Uterus (tissue), 4 donors: ENCODE measurements around the gene TRABD2B. TPM values are rescaled to one million over a fixed set of nuclear protein-coding genes. Genes with fewer than 3 reads are reported as not detected.

Experiments
- DNase-seq, 2 donors: peaks; one replicate each; pipeline ENCODE4 v3.0.0-alpha.2; 2019 to 2020
- H3K27ac ChIP-seq, 2 donors: fragments of 200-600 bp; sonication (generic); 1 replicate in 1 of 2; 2 replicates in 1 of 2; pipeline ENCODE4 v1.5.1; 2016 to 2018
- H3K27me3 ChIP-seq, 2 donors: fragments of 200-600 bp; sonication (generic); one replicate each; pipeline ENCODE4 v1.5.1; 2018 to 2019; ENCODE audit warnings: control low read depth in 1 of 2
- H3K36me3 ChIP-seq, 2 donors: fragments of 200-600 bp; sonication (generic); one replicate each; pipeline ENCODE4 v1.5.1; 2019; ENCODE audit warnings: control low read depth in 1 of 2
- H3K4me1 ChIP-seq, 2 donors: fragments of 200-600 bp; sonication (generic); one replicate each; pipeline ENCODE4 v1.5.1; 2018 to 2019; ENCODE audit warnings: control low read depth in 1 of 2
- H3K4me3 ChIP-seq, 2 donors: fragments of 200-600 bp; sonication (generic); 1 replicate in 1 of 2; 2 replicates in 1 of 2; pipeline ENCODE4 v1.5.1; 2018 to 2019; ENCODE audit warnings: mild to moderate bottlenecking in 1 of 2
- H3K9me3 ChIP-seq, 2 donors: fragments of 200-600 bp; sonication (generic); one replicate each; pipeline ENCODE4 v1.5.1; 2019; ENCODE audit warnings: control low read depth in 1 of 2
- POLR2A ChIP-seq, 2 donors: fragments of 450-650 bp; IDR thresholded peaks; one replicate each; pipeline ENCODE4 v1.6.1; 2016; ENCODE audit warnings: antibody characterized with exemption in 2 of 2, mild to moderate bottlenecking in 1 of 2, moderate library complexity in 1 of 2
- intact Hi-C: fragments of 100-400 bp; cut with DNase I; formaldehyde crosslinking; loops from one replicate; pipeline ENCODE4 v1.15.1; 2023; ENCODE audit warnings: low total_unique reads
- total RNA-seq, 4 donors: library from RNA; depleted of rRNA in 3 of 4; stranded (reverse); fragments of >200 nt in 3 of 4; gene quantifications; one replicate each; pipeline versions ENCODE4 v1.1.0 to v1.2.4, GENCODE V29; 2014 to 2023
- TF ChIP-seq, protein P1 (sequence below), 4 experiments: fragments of 200-600 bp in 2 of 4; fragments of 450-650 bp in 2 of 4; sonication (generic) in 2 of 4; IDR thresholded peaks; one replicate each; pipeline ENCODE4 v1.5.1; 2016 to 2019; ENCODE audit warnings: antibody characterized with exemption in 4 of 4, mild to moderate bottlenecking in 2 of 4, moderate library complexity in 1 of 4
- donor health status: DM: yes; HTN: yes; CAD: no.

Gene TRABD2B
- total RNA-seq, 4 donors from 2014 or later, result under 0.01 to 1.6 (median 1.0) TPM

DNA sequence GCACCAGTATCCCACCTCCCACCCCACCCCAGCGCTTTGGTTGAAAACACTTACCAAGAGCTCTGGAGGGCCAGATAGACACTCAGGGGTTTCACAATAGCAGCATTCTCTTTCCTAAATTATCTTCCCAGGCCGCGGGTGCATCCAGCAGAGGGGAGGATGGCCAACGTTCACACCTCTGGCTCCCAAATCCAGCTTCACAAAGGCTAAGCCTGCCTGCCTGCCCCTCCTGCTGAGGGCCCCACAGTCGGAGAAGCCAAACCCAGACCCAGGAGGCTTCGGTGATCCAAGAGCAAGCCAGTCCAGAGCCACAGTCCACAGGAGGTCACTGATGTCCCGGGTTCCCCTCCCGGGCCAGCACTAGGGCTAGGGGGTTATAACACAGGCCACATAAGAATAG lies 231.9 kb downstream of the TRABD2B start:
- DNase-seq, result no peak
- no peak for TF ChIP-seq POLR2A (IDR thresholded peaks at IDR 0.05)
- TF ChIP-seq, protein P1, sequence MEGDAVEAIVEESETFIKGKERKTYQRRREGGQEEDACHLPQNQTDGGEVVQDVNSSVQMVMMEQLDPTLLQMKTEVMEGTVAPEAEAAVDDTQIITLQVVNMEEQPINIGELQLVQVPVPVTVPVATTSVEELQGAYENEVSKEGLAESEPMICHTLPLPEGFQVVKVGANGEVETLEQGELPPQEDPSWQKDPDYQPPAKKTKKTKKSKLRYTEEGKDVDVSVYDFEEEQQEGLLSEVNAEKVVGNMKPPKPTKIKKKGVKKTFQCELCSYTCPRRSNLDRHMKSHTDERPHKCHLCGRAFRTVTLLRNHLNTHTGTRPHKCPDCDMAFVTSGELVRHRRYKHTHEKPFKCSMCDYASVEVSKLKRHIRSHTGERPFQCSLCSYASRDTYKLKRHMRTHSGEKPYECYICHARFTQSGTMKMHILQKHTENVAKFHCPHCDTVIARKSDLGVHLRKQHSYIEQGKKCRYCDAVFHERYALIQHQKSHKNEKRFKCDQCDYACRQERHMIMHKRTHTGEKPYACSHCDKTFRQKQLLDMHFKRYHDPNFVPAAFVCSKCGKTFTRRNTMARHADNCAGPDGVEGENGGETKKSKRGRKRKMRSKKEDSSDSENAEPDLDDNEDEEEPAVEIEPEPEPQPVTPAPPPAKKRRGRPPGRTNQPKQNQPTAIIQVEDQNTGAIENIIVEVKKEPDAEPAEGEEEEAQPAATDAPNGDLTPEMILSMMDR (IDR thresholded peaks at IDR 0.05), result no peak
- Histone ChIP-seq H3K36me3 (no peaks in the 10 kb centered on the region), H3K4me1 (no peaks in the 10 kb centered on the region), H3K27me3 (no peaks in the 10 kb centered on the region), H3K9me3 (no peaks in the 10 kb centered on the region), H3K27ac (no peak overlapping the region), H3K4me3 (no peak overlapping the region)
- intact Hi-C loops, result no loop called here

DNA sequence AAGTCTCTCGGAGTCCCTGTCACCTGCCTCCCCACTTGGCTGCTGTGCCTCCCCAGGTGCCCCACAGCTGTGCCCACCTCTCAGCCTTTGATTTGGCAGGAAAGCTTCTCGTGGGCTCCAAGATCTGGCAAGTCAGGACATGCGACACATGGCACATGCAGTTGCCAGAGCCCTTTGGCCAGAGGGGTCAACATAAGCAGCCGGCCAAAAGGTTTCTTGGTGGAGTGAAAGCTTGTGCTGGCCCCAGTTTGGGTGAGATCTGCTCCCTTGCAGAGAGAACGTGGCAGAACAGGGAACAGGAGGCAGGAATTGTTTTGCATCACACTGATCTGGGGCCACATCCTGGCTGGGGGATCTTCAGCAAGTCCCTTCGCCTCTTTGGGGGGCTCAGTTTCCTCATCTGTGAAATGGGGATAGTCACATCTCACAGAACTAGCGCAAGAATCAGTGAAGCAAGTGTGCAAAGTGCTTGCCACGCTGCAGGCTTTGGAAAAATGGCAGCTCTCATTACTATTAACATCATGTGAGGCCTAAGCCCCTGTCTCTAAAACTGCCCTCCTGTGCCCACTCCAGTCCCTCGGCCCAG lies 232.6 kb downstream of the TRABD2B start:
- intact Hi-C loops, result no loop called here
- Histone ChIP-seq H3K9me3 (no peaks in the 10 kb centered on the region), H3K27ac (no peak overlapping the region), H3K4me1 (no peaks in the 10 kb centered on the region), H3K27me3 (no peaks in the 10 kb centered on the region), H3K36me3 (no peaks in the 10 kb centered on the region), H3K4me3 (no peak overlapping the region)
- no peak for DNase-seq
- TF ChIP-seq POLR2A (IDR thresholded peaks at IDR 0.05), result no peak
- TF ChIP-seq, protein P1 (IDR thresholded peaks at IDR 0.05), result no peak

DNA sequence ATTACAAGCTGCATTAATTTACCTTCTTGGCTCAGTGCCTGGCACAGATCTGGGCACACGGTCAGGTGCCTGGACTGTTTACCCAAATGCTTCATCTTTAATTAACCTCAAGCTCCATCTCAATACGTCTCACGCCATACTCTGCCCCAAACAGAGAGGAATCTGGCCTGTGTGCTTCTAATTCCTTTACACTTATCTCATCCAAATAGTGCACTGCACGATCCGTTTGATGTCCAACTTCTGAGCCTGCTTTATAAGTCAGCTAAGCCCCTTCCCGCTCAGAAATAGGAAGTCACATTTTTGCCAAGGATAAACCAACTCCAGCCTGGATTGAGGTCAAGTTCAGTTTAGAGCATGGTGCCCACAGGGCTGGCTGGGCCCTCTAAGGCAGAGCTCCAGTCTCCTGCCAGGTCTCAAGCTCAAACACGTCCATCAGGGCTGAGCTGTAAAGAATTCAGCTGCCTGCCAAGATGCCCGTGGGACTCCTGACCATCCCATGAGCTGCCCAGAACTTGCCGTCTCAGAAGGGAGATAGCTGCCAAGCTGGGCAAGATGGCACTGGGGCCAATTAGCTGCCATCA lies 233.5 kb downstream of the TRABD2B start:
- Histone ChIP-seq H3K27ac (no peak overlapping the region), H3K27me3 (no peaks in the 10 kb centered on the region), H3K4me3 (no peak overlapping the region), H3K4me1 (no peaks in the 10 kb centered on the region), H3K9me3 (no peaks in the 10 kb centered on the region), H3K36me3 (no peaks in the 10 kb centered on the region)
- intact Hi-C loops, result no loop called here
- TF ChIP-seq, protein P1 (IDR thresholded peaks at IDR 0.05), result no peak
- TF ChIP-seq POLR2A (IDR thresholded peaks at IDR 0.05), result no peak
- no peak for DNase-seq

DNA sequence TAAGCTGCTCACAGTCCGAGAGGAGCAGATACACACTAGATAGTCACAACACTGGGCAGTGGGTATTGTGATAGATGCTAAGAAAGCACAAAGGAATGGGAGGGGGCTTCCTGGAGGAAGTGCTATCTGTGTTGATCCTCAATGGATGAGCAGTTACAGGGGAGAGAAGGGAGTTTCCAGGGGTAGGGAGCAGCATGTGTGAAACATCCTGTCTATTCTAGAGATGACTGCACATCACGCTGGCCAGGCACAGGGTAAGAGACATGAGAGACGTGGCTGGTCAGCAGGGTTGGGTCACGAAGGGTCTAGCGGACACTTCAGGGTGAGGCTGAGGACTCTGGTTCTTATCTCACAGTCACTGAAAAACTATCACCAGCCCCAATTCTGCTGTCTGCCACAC lies 235.2 kb downstream of the TRABD2B start:
- H3K9me3 ChIP-seq, result no peaks in the 10 kb centered on the region
- no peak for TF ChIP-seq POLR2A (IDR thresholded peaks at IDR 0.05)
- TF ChIP-seq, protein P1 (IDR thresholded peaks at IDR 0.05), result no peak
- H3K4me1 ChIP-seq, result no peaks in the 10 kb centered on the region
- no peaks in the 10 kb centered on the region for H3K36me3 ChIP-seq
- H3K27ac ChIP-seq, result no peak overlapping the region
- intact Hi-C loops, result no loop called here
- no peak for DNase-seq
- H3K27me3 ChIP-seq, result no peaks in the 10 kb centered on the region
- H3K4me3 ChIP-seq, result no peak overlapping the region

DNA sequence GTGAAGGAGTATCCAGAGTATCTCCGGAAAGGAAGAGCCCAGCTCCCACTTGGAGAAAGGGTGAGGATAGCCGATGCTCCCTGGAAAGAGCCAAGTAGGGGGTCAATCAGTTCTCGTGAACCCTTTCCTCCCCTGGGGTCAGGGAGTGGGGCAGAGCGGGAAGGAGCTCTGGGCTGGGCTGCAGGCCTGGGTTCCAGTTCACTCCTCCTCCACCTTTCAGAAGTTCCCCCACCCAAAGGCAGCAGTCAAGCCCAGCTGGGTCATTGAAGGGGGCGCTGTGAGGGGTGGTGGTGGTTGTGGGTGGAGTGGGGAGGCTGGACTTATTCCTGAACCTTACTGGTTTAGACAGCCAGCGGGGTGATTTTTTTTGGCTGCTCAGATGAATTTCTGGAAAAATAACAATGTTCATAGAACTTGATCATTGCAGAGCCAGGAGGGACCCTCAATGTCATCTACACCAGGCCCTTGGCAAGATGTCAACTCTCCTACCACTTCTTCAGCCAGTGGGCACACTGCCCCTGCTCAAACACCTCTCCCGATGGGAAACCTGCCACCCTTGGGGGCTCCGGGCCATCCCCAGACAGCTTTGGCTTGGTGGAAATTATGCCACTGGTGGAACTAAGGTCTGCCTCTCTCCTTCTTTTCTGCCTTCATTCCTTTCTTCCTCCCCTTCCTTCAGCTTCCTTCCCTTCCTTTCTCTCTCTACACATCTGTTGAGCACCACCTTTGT lies 235.8 kb downstream of the TRABD2B start:
- Histone ChIP-seq H3K9me3 (no peaks in the 10 kb centered on the region), H3K27ac (no peak overlapping the region), H3K27me3 (no peaks in the 10 kb centered on the region), H3K4me1 (no peaks in the 10 kb centered on the region), H3K36me3 (no peaks in the 10 kb centered on the region), H3K4me3 (no peak overlapping the region)
- intact Hi-C loops, result no loop called here
- TF ChIP-seq, protein P1 (IDR thresholded peaks at IDR 0.05), result no peak
- TF ChIP-seq POLR2A (IDR thresholded peaks at IDR 0.05), result no peak
- DNase-seq, result no peak
